ENCODE results near the gene RAPGEF2.

Gene RAPGEF2

DNA sequence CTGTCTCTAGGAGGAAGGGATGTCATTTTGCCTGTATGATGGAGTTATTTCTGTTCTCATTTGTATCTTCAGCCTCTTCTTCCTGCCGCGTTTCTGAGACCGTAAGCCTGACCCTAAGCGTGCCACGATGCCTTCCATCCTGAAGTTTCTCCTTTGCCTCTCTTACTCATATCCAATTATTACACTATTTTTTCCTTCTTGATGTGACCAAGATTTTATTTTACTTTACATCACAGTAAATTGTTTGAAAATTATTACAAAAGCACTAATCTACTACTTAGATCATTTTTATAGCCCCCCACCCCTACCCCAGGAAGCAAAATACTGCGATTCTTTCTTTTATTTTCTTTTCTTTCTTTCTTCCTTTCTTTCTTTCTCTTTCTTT is 95.0 kb downstream of the RAPGEF2 start:
- DNase-seq (ENCODE audit: low read depth in 2 of 2): no peak

DNA sequence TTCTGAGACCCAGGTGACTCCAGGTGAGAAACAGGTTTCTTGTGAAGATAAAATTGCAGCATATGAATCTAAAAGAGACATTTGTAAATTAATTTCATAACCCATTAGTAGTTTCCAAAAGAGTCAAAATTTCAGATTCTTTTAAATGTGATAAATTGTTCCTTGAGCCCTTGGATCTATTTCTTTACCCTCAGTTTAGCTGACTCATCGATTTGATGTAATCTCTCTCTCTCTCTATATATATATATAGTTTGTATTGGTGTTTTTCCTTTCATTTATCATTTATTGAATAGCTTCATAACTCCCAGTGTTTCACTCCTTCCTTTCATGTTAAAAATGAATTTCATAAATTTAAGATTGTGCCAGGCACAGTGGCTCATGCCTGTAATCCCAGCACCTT is 96.9 kb downstream of the RAPGEF2 start:
- DNase-seq (ENCODE audit: low read depth in 2 of 2): no peak

DNA sequence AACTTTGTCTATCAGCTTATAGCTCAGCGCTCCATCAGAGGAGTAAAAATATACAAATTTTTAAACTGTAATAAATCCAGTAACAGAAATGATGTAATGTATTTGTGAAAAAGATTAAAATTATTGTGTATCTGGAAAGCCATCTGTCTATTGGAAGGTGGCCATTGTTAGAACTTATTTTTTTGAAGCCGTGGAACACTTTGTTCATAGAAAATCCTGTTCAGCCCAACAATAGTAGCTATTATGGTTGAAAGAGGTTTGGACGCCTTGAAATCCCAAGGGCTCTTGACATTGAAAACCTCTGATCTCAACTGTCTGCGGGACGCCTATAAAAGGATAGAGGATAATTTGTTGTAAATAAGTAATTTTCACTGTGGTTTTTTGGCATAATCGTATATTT is 98.3 kb downstream of the RAPGEF2 start:
- no peak for DNase-seq (ENCODE audit: low read depth in 2 of 2)

DNA sequence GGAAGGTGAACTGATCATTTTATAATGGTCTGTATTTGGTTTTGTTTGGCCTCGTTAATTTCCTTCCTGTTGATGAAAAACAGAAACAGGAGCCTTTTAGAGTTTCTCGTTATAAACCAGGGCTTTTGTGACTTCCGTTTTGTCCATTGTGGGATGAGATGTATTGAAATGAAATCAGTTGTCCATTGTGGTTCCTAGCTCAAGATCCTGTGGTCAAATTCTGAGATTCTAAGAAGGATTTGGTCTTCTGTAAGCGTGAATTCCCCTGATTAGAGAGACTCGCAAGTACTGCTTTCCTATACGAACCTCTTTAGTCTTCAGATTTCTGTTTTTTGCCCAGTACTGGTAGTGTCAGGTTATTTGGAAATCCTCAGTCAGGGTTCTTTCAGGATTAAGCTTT is 101.7 kb downstream of the RAPGEF2 start:
- DNase-seq (ENCODE audit: low read depth in 2 of 2): no peak

- no peak for DNase-seq (ENCODE audit: low read depth in 2 of 2)
Observed at GRCh38 chr4:159205466-159205865, 102.6 kb downstream of the RAPGEF2 start.

- peak; percentile 26 to 32 for DNase-seq (ENCODE audit: low read depth in 2 of 2)
Observed at GRCh38 chr4:159206427-159206871, 103.6 kb downstream of the RAPGEF2 start.

- no peak for DNase-seq (ENCODE audit: low read depth in 2 of 2)
Observed at GRCh38 chr4:159209249-159209648, 106.4 kb downstream of the RAPGEF2 start.

- no peak for DNase-seq (ENCODE audit: low read depth in 2 of 2)
Observed at GRCh38 chr4:159210975-159211374, 108.1 kb downstream of the RAPGEF2 start.

GRCh38 chr4:159212675-159213293 is 109.9 kb downstream of the RAPGEF2 start:
- no peak for DNase-seq (ENCODE audit: low read depth in 2 of 2)

- DNase-seq (ENCODE audit: low read depth in 2 of 2): no peak
Observed at GRCh38 chr4:159216834-159217233, 114.0 kb downstream of the RAPGEF2 start.

GRCh38 chr4:159219862-159220261 is 117.0 kb downstream of the RAPGEF2 start:
- DNase-seq (ENCODE audit: low read depth in 2 of 2): no peak

- DNase-seq (ENCODE audit: low read depth in 2 of 2): peak; percentile 20
Observed at GRCh38 chr4:159220353-159220752, 117.5 kb downstream of the RAPGEF2 start.

GRCh38 chr4:159221280-159221679 is 118.4 kb downstream of the RAPGEF2 start:
- DNase-seq (ENCODE audit: low read depth in 2 of 2): no peak

DNA sequence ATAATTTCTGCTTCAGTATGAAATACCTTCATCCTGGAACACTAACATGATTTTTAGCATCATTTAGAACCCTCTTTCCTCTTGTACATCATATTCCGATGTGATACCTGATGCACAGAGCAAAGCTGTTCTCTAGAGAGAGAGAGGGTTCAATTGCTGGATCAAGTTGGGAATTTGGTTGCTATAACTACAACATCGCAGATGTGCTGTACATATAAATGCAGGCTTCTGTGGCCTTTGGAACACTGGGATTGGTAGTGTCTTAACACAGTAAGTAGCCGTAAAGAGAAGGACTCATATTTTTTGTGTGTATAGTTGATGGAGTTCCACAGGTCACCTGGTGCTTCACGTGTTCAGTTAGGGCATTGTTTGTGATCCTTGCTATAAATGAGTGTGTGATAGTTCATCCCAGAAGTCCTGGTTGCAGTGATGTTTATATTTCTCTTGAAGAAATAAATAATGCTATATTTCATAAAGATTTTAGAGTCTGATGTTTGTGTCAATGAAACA is 119.2 kb downstream of the RAPGEF2 start:
- DNase-seq (ENCODE audit: low read depth in 2 of 2): no peak

- DNase-seq (ENCODE audit: low read depth in 2 of 2): no peak
Observed at GRCh38 chr4:159224408-159224807, 121.5 kb downstream of the RAPGEF2 start.

DNA sequence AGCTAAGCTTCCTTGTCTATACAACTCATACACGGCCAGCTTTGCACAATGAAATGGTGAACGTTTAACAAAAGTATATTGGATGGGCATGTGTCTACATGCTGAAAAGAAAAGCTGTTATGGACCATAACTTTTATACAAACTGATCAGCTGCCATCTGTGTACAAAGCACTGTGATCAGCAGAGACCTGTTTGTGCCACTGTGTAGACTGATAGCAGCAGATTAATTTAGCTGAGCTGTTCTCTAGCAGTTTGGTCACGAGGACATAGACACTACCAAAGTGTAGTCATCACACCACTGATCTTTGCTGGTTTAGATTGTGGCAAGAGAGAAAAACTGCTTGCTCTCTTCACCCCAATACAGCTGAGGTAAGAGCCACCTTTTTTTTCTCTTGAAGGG is 124.5 kb downstream of the RAPGEF2 start:
- DNase-seq (ENCODE audit: low read depth in 2 of 2): no peak

DNA sequence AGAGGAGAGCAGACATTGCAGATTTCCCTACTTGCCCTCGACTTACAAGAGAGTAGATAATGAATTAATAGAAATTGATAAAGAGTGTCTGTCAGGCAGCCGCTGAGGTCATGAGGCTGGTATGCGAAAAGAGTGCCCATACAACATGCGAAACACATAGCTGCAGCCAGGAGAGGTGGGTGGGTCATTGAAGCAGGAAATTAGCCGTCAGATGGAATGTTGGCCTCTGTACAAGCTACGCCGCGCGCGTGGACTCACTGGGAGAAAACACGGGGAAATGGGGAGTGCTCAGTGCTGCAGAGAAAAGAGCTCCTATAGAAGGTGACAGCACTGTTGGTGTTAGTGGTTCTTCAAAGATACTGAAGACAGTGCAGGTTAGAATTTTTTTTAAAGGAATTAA is 125.1 kb downstream of the RAPGEF2 start:
- DNase-seq (ENCODE audit: low read depth in 2 of 2): peak; percentile 52 to 59

DNA sequence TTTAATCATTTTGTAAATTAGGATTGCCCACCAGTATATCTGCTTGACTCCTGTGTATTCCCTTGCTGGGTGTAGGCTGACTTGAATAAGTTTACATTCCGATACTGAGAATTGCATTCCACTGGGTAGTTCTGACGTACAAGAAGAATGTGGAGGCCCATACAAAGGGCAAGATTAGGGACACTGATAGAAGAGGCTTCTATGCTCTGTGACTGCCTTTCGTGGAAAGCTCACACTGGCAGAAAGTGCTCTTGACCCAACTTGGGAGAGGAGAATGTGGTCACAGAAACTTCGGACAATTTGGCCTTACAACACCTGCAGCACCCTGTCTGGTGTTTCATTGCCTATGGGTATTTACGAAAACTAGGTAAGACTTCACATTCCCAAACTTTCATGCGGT is 126.3 kb downstream of the RAPGEF2 start:
- DNase-seq (ENCODE audit: low read depth in 2 of 2): peak; percentile 63 to 67

GRCh38 chr4:159232465-159233106 is 129.7 kb downstream of the RAPGEF2 start:
- no peak for DNase-seq (ENCODE audit: low read depth in 2 of 2)

- no peak for DNase-seq (ENCODE audit: low read depth in 2 of 2)
Observed at GRCh38 chr4:159235779-159236368, 133.0 kb downstream of the RAPGEF2 start.

DNA sequence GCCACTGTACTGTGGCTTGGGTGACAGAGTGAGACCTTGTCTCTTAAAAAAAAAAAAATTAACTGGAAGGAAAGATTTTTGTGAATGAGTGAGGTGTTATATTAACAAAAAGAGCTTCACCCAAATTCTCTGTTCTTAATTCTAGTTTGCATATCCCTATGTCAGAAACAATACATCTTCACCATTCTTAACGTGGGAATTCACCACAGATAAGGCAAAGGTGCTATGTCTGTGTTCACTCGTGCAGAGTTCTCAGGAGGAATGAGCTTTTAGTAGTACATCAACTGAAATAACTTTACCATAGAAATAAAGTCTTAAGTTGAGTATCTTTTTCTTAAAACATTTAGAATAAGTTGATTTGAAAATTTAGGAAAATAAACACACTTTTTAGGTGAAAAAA is 135.1 kb downstream of the RAPGEF2 start:
- no peak for DNase-seq (ENCODE audit: low read depth in 2 of 2)

DNA sequence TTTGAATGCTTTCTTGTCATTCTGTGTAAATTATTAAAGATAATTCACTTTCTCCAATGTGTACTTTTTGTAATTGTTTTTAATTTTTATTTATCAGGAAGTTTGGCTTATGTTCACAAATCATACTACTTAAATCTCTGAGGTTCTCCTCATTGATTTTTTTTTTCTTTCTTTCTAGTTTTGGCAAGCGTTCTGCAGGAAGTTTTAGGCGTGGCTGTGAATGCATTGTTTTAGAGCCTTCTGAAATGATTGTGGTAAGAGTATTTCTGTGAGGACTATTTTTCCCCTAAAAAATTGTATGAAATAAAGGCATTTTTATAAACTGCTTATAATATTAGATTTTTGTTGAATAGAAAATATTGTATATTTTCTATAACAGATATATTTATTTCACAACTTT is 135.8 kb downstream of the RAPGEF2 start:
- DNase-seq (ENCODE audit: low read depth in 2 of 2): no peak

DNA sequence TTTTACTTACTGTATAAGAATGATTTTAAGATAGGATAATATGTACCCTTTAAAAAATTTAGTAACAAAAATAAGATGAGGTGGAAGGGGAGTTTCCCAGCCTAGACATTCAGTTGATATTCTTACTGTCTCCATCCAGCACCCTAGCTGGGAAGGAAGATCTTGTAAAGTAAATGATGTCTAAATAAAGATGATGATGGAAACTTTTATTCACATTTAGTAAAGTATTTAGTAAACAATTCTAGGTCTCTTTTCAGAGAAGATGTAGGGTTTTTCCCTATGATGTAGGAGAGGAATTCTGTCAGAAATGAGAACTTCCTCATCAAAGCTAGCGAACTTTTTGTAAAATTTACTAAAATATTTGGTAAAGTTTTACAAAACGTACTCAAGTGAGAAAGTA is 136.8 kb downstream of the RAPGEF2 start:
- DNase-seq (ENCODE audit: low read depth in 2 of 2): no peak
